Osteoblast (primary cell): ENCODE data around the gene FRMD3. TPM values are rescaled to one million over a fixed set of nuclear protein-coding genes. Genes with fewer than 3 reads are reported as not detected.

ENCODE experiments used
- DNase-seq: peaks from one replicate; pipeline ENCODE4 v3.0.0; 2011; ENCODE audit warnings: low spot score, mixed read lengths; ENCODE audit not compliant: insufficient read length; ENCODE audit errors: missing footprints
- H2AFZ ChIP-seq: 2 replicates; pipeline ENCODE4 v1.6.0; 2011; ENCODE audit warnings: mild to moderate bottlenecking, low read length
- H3K27ac ChIP-seq: 2 replicates; pipeline ENCODE4 v1.5.1; 2011; ENCODE audit warnings: mild to moderate bottlenecking, low read depth, low read length, moderate library complexity
- H3K27me3 ChIP-seq: 2 replicates; pipeline ENCODE4 v1.6.0; 2012; ENCODE audit warnings: mild to moderate bottlenecking, control low read depth, inconsistent platforms, low read length, moderate library complexity; ENCODE audit not compliant: insufficient read depth
- H3K36me3 ChIP-seq: 2 replicates; pipeline ENCODE4 v1.5.1; 2011; ENCODE audit warnings: mild to moderate bottlenecking, low read length, control low read depth, moderate library complexity; ENCODE audit not compliant: insufficient read depth
- H3K4me1 ChIP-seq: 2 replicates; pipeline ENCODE4 v1.5.1; 2011; ENCODE audit warnings: mild to moderate bottlenecking, low read length, control low read depth, moderate library complexity; ENCODE audit not compliant: insufficient read depth
- H3K4me2 ChIP-seq: 2 replicates; pipeline ENCODE4 v1.6.0; 2011; ENCODE audit warnings: mild to moderate bottlenecking, low read length; ENCODE audit not compliant: insufficient read depth
- H3K4me3 ChIP-seq: fragments of 200-600 bp; sonication (generic); 3 replicates; pipeline ENCODE4 v1.5.1; 2012; ENCODE audit warnings: mild to moderate bottlenecking, low read length, inconsistent platforms; ENCODE audit not compliant: insufficient read depth
- H3K79me2 ChIP-seq: 2 replicates; pipeline ENCODE4 v1.6.0; 2012; ENCODE audit warnings: mild to moderate bottlenecking, low read length, control low read depth, inconsistent platforms; ENCODE audit not compliant: insufficient read depth
- H3K9me3 ChIP-seq: 2 replicates; pipeline ENCODE4 v1.5.1; 2011; ENCODE audit warnings: low read depth, low read length, control low read depth
- H4K20me1 ChIP-seq: 2 replicates; pipeline ENCODE4 v1.6.0; 2012; ENCODE audit warnings: mild to moderate bottlenecking, low read length, control low read depth; ENCODE audit not compliant: insufficient read depth
- CTCF ChIP-seq: IDR thresholded peaks from 2 replicates; pipeline ENCODE4 v1.5.1; 2011; ENCODE audit warnings: mild to moderate bottlenecking, low read depth, low read length, moderate library complexity; ENCODE audit errors: extremely low read depth
- total RNA-seq: library from RNA; depleted of rRNA; stranded (reverse); fragments of >200 nt; gene quantifications from 2 replicates; pipeline ENCODE4 v1.2.3, GENCODE V29; 2012

Gene FRMD3
- total RNA-seq, 1 donor, result 0.36 TPM

DNA sequence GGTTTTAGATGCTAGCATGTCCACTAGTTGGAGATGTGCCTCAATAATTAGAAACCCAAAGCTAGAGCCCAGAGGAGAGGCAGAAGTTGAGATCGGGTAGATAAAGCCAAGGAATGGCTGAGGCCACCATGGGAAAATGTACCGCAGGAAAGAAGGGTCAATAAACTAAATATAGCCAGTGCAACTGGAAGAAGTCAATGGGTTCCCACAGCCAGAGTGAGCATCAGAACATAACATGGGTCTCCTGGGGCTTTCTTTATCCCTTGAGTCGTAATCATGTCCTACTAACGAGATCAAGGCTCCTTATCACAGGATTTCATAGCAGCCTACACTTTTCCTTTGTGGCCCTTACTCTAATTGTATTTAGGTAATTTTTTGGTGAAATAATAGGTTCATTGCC lies 61.7 kb downstream of the FRMD3 start:
- no peaks in the 10 kb centered on the region for H3K9me3 ChIP-seq
- no peaks in the 10 kb centered on the region for H4K20me1 ChIP-seq
- no peak overlapping the region for H3K4me2 ChIP-seq
- H3K27ac ChIP-seq, result no peak overlapping the region
- H3K36me3 ChIP-seq, result no peaks in the 10 kb centered on the region
- TF ChIP-seq CTCF, result no peak
- peaks cover 4% of the 10 kb centered on the region for H3K4me1 ChIP-seq
- DNase-seq, result no peak
- H3K27me3 ChIP-seq, result no peaks in the 10 kb centered on the region
- no peak overlapping the region for H3K4me3 ChIP-seq
- H3K79me2 ChIP-seq, result no peaks in the 10 kb centered on the region
- H2AFZ ChIP-seq, result no peak overlapping the region

GRCh38 chr9:83475741-83476140 lies 62.5 kb downstream of the FRMD3 start:
- no peak overlapping the region for H2AFZ ChIP-seq
- no peak overlapping the region for H3K4me3 ChIP-seq
- TF ChIP-seq CTCF, result no peak
- H3K79me2 ChIP-seq, result no peaks in the 10 kb centered on the region
- H3K27ac ChIP-seq, result no peak overlapping the region
- H3K36me3 ChIP-seq, result no peaks in the 10 kb centered on the region
- no peaks in the 10 kb centered on the region for H4K20me1 ChIP-seq
- no peak overlapping the region for H3K4me2 ChIP-seq
- H3K27me3 ChIP-seq, result no peaks in the 10 kb centered on the region
- peaks cover 4% of the 10 kb centered on the region for H3K4me1 ChIP-seq
- no peak for DNase-seq
- no peaks in the 10 kb centered on the region for H3K9me3 ChIP-seq

DNA sequence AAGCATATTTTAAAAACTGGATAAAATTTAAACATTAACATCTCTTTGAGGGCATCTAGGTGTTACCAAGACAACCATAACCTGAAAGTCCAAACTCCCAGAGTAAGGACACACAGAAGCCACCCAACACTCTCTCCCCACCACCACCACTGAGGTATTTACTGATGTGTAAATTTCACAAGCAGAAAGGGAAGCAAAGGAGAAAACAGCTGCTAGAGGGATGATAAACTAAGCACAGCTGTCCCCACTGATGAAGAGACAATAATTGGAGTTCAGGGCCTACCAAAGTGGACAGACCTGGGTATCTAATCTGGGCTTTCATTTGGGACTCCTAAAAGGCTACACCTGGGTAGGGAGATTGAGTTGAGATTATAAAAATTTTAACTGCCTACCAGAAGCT lies 63.6 kb downstream of the FRMD3 start:
- Histone ChIP-seq H3K27me3 (no peaks in the 10 kb centered on the region), H4K20me1 (no peaks in the 10 kb centered on the region)

GRCh38 chr9:83473488-83473971 lies 64.7 kb downstream of the FRMD3 start:
- no peak for TF ChIP-seq CTCF
- Histone ChIP-seq H3K4me2 (peak overlapping the region; percentile 61), H3K36me3 (no peaks in the 10 kb centered on the region), H3K4me1 (peaks cover 4% of the 10 kb centered on the region), H3K4me3 (peak overlapping the region; percentile 45), H2AFZ (peak overlapping the region; percentile 52), H3K79me2 (no peaks in the 10 kb centered on the region), H3K27ac (no peak overlapping the region), H3K27me3 (no peaks in the 10 kb centered on the region), H3K9me3 (no peaks in the 10 kb centered on the region), H4K20me1 (no peaks in the 10 kb centered on the region)
- no peak for DNase-seq

More for the DNA sequence above, 63.6 kb downstream of the FRMD3 start:
- Histone ChIP-seq H3K79me2 (no peaks in the 10 kb centered on the region), H3K4me1 (peaks cover 4% of the 10 kb centered on the region), H3K4me2 (no peak overlapping the region), H3K27ac (no peak overlapping the region), H3K36me3 (no peaks in the 10 kb centered on the region), H3K4me3 (no peak overlapping the region), H3K9me3 (no peaks in the 10 kb centered on the region), H2AFZ (no peak overlapping the region)
- TF ChIP-seq CTCF, result no peak
- DNase-seq, result no peak
